RWPE1 (cell line): Measurements from ENCODE around the gene HID1.

ENCODE experiments used
- CTCF ChIA-PET: fragments of 350-600 bp; sonication (Branson Sonifier 250); formaldehyde crosslinking; extraction: SDS; loops from one replicate; lab custom pipeline; 2021; lab: Yijun Ruan, JAX
- POLR2A ChIA-PET: fragments of 400-600 bp; formaldehyde crosslinking; extraction: SDS; loops from one replicate; lab custom pipeline; 2020; ENCODE audit warnings: antibody characterized with exemption; ENCODE audit not compliant: low non-redundant PET; lab: Yijun Ruan, JAX
- DNase-seq: peaks from one replicate; pipeline ENCODE4 v3.0.0; 2012; ENCODE audit warnings: low spot score
- H3K27ac ChIP-seq: fragments of 450-650 bp; 2 replicates; pipeline ENCODE4 v1.5.1; 2017
- CTCF ChIP-seq: fragments of 450-650 bp; conservative IDR thresholded peaks from 2 replicates; pipeline ENCODE4 v1.5.1; 2017; ENCODE audit warnings: low read depth, mild to moderate bottlenecking

HID1 gene

GRCh38 chr17:75003070-75003956 is 30.8 kb upstream of the HID1 start:
- ChIA-PET POLR2A (interaction anchor here (0.6 kb wide), 1 partner anchor 12 kb away, joined by 4 read pairs; no protein-coding TSS in a partner anchor), CTCF (interaction anchor here (1.0 to 1.4 kb wide), 3 partner anchors 9 to 42 kb away, joined by 3 to 4 read pairs (median 4); no protein-coding TSS in a partner anchor)
- no peak overlapping the region for H3K27ac ChIP-seq
- DNase-seq = no peak
- no peak for TF ChIP-seq CTCF

- no peak for DNase-seq
- no peak overlapping the region for H3K27ac ChIP-seq
- ChIA-PET POLR2A (interaction anchor here (0.6 kb wide), 1 partner anchor 118 kb away, joined by 3 read pairs; no protein-coding TSS in a partner anchor), CTCF (interaction anchor here (0.9 to 1.1 kb wide), 3 partner anchors 9 to 79 kb away, joined by 3 read pairs; partner anchors contain the start of gene OTOP2)
- no peak for TF ChIP-seq CTCF
Measured at GRCh38 chr17:75001915-75002843, 29.6 kb upstream of the HID1 start.

GRCh38 chr17:74999523-74999922 is 27.0 kb upstream of the HID1 start:
- DNase-seq = no peak
- peak overlapping the region; percentile 30 for H3K27ac ChIP-seq
- POLR2A ChIA-PET = interaction anchor here (1.2 kb wide), 1 partner anchor 12 kb away, joined by 3 read pairs; no protein-coding TSS in a partner anchor
- TF ChIP-seq CTCF = no peak
- CTCF ChIA-PET = interaction anchor here (0.7 to 1.6 kb wide), 3 partner anchors 12 to 634 kb away, joined by 3 to 4 read pairs (median 3); no protein-coding TSS in a partner anchor

GRCh38 chr17:74998783-74999182 is 26.2 kb upstream of the HID1 start:
- DNase-seq = no peak
- TF ChIP-seq CTCF = no peak
- peak overlapping the region; percentile 30 for H3K27ac ChIP-seq
- POLR2A ChIA-PET = interaction anchor here (1.2 kb wide), 1 partner anchor 13 kb away, joined by 3 read pairs; no protein-coding TSS in a partner anchor
- CTCF ChIA-PET = interaction anchor here (0.6 to 1.6 kb wide), 3 partner anchors 13 to 1819 kb away, joined by 4 read pairs; no protein-coding TSS in a partner anchor

GRCh38 chr17:74995847-74996246 is 23.3 kb upstream of the HID1 start:
- DNase-seq = no peak
- CTCF ChIA-PET = interaction anchor here (0.6 kb wide), 1 partner anchor 224 kb away, joined by 3 read pairs; no protein-coding TSS in a partner anchor
- no peak for TF ChIP-seq CTCF
- POLR2A ChIA-PET = no interaction called here
- peak overlapping the region; percentile 58 for H3K27ac ChIP-seq
